HepG2 (cell line): ENCODE results near the gene DUSP8. TPM values are rescaled to one million over a fixed set of nuclear protein-coding genes. Genes with fewer than 3 reads are reported as not detected.

Experiments
- ATAD3A ChIP-seq: sonication (generic); formaldehyde crosslinking; IDR thresholded peaks from 2 replicates; pipeline ENCODE4 v1.4.0; 2020; ENCODE audit warnings: missing genetic modification reagents
- EEA1 ChIP-seq: sonication (generic); formaldehyde crosslinking; IDR thresholded peaks from 2 replicates; pipeline ENCODE4 v1.5.1; 2020; ENCODE audit warnings: mild to moderate bottlenecking, missing genetic modification reagents, borderline replicate concordance
- ETV6 ChIP-seq: sonication (generic); formaldehyde crosslinking; conservative IDR thresholded peaks from 2 replicates; pipeline ENCODE4 v1.4.0; 2020; ENCODE audit warnings: missing genetic modification reagents
- GABPB1 ChIP-seq: IDR thresholded peaks from 2 replicates; pipeline ENCODE4 v1.6.1; 2016; ENCODE audit warnings: mild to moderate bottlenecking, missing genetic modification reagents, moderate library complexity, missing compliant biosample characterization
- MTF1 ChIP-seq: sonication (generic); formaldehyde crosslinking; IDR thresholded peaks from 2 replicates; pipeline ENCODE4 v1.5.0; 2020; ENCODE audit warnings: missing genetic modification reagents
- MTF2 ChIP-seq: sonication (generic); formaldehyde crosslinking; IDR thresholded peaks from 2 replicates; pipeline ENCODE4 v1.5.0; 2020; ENCODE audit warnings: missing genetic modification reagents, borderline replicate concordance
- REL ChIP-seq: sonication (generic); formaldehyde crosslinking; conservative IDR thresholded peaks from 2 replicates; pipeline ENCODE4 v1.8.0; 2022; ENCODE audit warnings: mild to moderate bottlenecking, missing genetic modification reagents, moderate library complexity
- RORA ChIP-seq: sonication (generic); formaldehyde crosslinking; IDR thresholded peaks from 2 replicates; pipeline ENCODE4 v1.5.0; 2020; ENCODE audit warnings: mild to moderate bottlenecking, missing genetic modification reagents, moderate library complexity
- SAP130 ChIP-seq: IDR thresholded peaks from 2 replicates; pipeline ENCODE4 v1.6.1; 2016; ENCODE audit warnings: low read depth
- SMYD3 ChIP-seq: sonication (generic); formaldehyde crosslinking; IDR thresholded peaks from 2 replicates; pipeline ENCODE4 v1.8.1; 2023; ENCODE audit warnings: mild to moderate bottlenecking, missing genetic modification reagents
- THAP11 ChIP-seq: IDR thresholded peaks from 2 replicates; pipeline ENCODE4 v1.6.1; 2016; ENCODE audit warnings: missing biosample characterization, missing genetic modification reagents
- TP53 ChIP-seq: sonication (generic); formaldehyde crosslinking; conservative IDR thresholded peaks from 2 replicates; pipeline ENCODE4 v1.4.0; 2020; ENCODE audit warnings: missing genetic modification reagents
- TSC22D2 ChIP-seq: sonication (generic); formaldehyde crosslinking; IDR thresholded peaks from 2 replicates; pipeline ENCODE4 v1.5.1; 2020; ENCODE audit warnings: missing genetic modification reagents, mild to moderate bottlenecking, borderline replicate concordance
- U2AF2 ChIP-seq: fragments of 200-400 bp; formaldehyde crosslinking; IDR thresholded peaks from 2 replicates; pipeline ENCODE4 v1.6.1; 2017; ENCODE audit warnings: low read depth, mild to moderate bottlenecking, low read length
- XRCC5 ChIP-seq: fragments of 200-400 bp; formaldehyde crosslinking; optimal IDR thresholded peaks from 2 replicates; pipeline ENCODE3; 2017; ENCODE audit warnings: mild to moderate bottlenecking, low read length
- ZFAT ChIP-seq: sonication (generic); formaldehyde crosslinking; conservative IDR thresholded peaks from 2 replicates; pipeline ENCODE4 v1.8.1; 2023; ENCODE audit warnings: missing genetic modification reagents, inconsistent platforms
- ZFYVE20 ChIP-seq: sonication (generic); formaldehyde crosslinking; IDR thresholded peaks from 2 replicates; pipeline ENCODE4 v1.8.0; 2023; ENCODE audit warnings: low read depth, mild to moderate bottlenecking, moderate library complexity, missing genetic modification reagents, borderline replicate concordance
- ZNF343 ChIP-seq: sonication (generic); formaldehyde crosslinking; IDR thresholded peaks from 2 replicates; pipeline ENCODE4 v1.4.0; 2020; ENCODE audit warnings: mild to moderate bottlenecking, missing genetic modification reagents
- ZNF724P ChIP-seq: sonication (generic); formaldehyde crosslinking; IDR thresholded peaks from 2 replicates; pipeline ENCODE4 v1.8.0; 2022; ENCODE audit warnings: missing genetic modification reagents, borderline replicate concordance
- ZNF878 ChIP-seq: sonication (generic); formaldehyde crosslinking; IDR thresholded peaks from 2 replicates; pipeline ENCODE4 v1.8.1; 2023; ENCODE audit warnings: mild to moderate bottlenecking, missing genetic modification reagents, moderate library complexity
- polyA plus RNA-seq, 8 experiments: library from polyadenylated mRNA; depleted of rRNA in 3 of 8; stranded (reverse) in 7 of 8; unstranded in 1 of 8; fragments of >200 nt; fragmentation: Illumina TruSeq in 4 of 8; extraction: Trizol in 4 of 8; gene quantifications; 2 replicates each; pipeline versions ENCODE4 v1.2.1 to v1.2.3, GENCODE V29; 2011 to 2016; ENCODE audit warnings: low read depth in 4 of 8, missing spikeins in 1 of 8, mixed read lengths in 1 of 8; ENCODE audit not compliant: insufficient read depth in 1 of 8
- total RNA-seq, 5 experiments: library from RNA; depleted of rRNA; stranded (reverse); fragments of >200 nt; fragmentation: Illumina TruSeq; extraction: Trizol; gene quantifications; 2 replicates each; pipeline ENCODE4 v1.2.3, GENCODE V29; 2016; ENCODE audit warnings: low read depth in 1 of 5
- TF ChIP-seq, protein P1 (sequence below): sonication (generic); formaldehyde crosslinking; IDR thresholded peaks from 2 replicates; pipeline ENCODE4 v1.8.0; 2022; ENCODE audit warnings: missing genetic modification reagents, mild to moderate bottlenecking, moderate library complexity, borderline replicate concordance
- TF ChIP-seq, protein P2 (sequence below): sonication (generic); formaldehyde crosslinking; IDR thresholded peaks from 2 replicates; pipeline ENCODE4 v1.5.1; 2020; ENCODE audit warnings: missing genetic modification reagents, mild to moderate bottlenecking, borderline replicate concordance
- TF ChIP-seq, protein P3 (sequence below): sonication (generic); formaldehyde crosslinking; IDR thresholded peaks from 2 replicates; pipeline ENCODE4 v1.8.1; 2023; ENCODE audit warnings: mild to moderate bottlenecking, moderate library complexity, missing genetic modification reagents

The DUSP8 gene
- total and polyA plus RNA-seq, 2 of the 13 experiments (the other 11 are each of a cell fraction or from before 2014, with no cell fraction given) = 1.8 to 8.0 TPM

DNA sequence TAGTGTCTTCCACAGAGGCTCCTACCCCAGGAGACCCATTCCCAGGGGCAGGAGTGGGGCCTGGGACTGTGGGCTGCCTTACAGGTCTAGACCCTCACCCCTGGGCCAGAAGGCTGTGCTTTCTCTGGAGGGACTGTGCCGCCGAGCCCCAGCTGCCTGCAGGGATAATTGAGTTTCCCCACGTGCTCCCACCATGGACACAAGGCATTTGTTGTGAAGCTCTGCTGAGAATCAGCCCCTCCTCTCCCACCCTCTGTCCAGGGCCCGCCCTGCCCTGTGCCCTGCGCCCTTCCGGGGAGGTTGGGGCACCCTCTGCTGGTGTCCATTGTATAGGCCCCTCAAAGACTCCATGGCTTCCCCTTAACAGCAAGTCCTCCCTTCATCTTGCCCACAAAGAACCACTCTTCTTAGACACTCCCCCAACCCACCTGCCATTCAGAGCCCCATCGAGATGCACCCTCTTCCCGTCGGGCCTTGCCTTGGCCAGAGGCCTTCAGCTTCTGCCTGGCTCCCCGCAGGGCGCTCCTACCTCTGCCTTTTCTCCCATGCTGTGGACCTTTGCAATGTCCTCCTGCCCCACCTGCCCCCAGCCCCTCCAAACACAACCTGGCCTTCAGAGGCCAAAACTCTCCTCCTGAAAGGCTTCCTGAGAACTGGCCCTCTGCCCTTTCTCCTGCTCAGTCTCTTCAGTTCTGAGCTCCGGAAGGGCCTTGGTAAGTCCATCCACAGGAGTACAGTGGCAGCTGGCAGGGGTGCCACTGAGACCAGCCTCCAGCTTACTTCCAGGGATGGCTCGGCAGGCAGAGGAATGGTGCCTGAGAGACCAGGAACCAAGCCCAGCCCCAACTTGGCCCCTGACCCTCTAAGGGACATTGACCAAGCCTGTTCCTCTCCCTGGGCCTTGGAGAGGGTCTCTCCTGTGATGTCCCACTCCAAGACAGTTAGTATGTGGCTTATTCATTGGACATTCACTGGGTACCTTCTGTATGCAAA, 22.4 kb downstream of the DUSP8 start (continued):
- no peak for TF ChIP-seq REL (CRISPR knock-in tag)
- no peak for TF ChIP-seq ZFAT
- 0 out of 2 replicates have a peak, but pooled peaks have one; percentile 21 for TF ChIP-seq SAP130 (CRISPR knock-in tag)
- no peak for TF ChIP-seq TP53 (CRISPR knock-in tag)
- TF ChIP-seq, protein P1, sequence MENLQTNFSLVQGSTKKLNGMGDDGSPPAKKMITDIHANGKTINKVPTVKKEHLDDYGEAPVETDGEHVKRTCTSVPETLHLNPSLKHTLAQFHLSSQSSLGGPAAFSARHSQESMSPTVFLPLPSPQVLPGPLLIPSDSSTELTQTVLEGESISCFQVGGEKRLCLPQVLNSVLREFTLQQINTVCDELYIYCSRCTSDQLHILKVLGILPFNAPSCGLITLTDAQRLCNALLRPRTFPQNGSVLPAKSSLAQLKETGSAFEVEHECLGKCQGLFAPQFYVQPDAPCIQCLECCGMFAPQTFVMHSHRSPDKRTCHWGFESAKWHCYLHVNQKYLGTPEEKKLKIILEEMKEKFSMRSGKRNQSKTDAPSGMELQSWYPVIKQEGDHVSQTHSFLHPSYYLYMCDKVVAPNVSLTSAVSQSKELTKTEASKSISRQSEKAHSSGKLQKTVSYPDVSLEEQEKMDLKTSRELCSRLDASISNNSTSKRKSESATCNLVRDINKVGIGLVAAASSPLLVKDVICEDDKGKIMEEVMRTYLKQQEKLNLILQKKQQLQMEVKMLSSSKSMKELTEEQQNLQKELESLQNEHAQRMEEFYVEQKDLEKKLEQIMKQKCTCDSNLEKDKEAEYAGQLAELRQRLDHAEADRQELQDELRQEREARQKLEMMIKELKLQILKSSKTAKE (CRISPR knock-in tag) = no peak
- TF ChIP-seq MTF2 (CRISPR knock-in tag) = no peak
- no peak for TF ChIP-seq ZNF878 (CRISPR knock-in tag)
- no peak for TF ChIP-seq MTF1 (CRISPR knock-in tag)
- TF ChIP-seq ZNF724P = no peak
- no peak for TF ChIP-seq ATAD3A (CRISPR knock-in tag)
- no peak for TF ChIP-seq ETV6 (CRISPR knock-in tag)
- TF ChIP-seq XRCC5 = peak; percentile 76
- TF ChIP-seq ZFYVE20 (CRISPR knock-in tag) = no peak
- 0 out of 2 replicates have a peak, but pooled peaks have one; percentile 11 for TF ChIP-seq THAP11
- TF ChIP-seq GABPB1 (CRISPR knock-in tag) = peak; percentile 64
- no peak for TF ChIP-seq SMYD3 (CRISPR knock-in tag)
- TF ChIP-seq, protein P2, sequence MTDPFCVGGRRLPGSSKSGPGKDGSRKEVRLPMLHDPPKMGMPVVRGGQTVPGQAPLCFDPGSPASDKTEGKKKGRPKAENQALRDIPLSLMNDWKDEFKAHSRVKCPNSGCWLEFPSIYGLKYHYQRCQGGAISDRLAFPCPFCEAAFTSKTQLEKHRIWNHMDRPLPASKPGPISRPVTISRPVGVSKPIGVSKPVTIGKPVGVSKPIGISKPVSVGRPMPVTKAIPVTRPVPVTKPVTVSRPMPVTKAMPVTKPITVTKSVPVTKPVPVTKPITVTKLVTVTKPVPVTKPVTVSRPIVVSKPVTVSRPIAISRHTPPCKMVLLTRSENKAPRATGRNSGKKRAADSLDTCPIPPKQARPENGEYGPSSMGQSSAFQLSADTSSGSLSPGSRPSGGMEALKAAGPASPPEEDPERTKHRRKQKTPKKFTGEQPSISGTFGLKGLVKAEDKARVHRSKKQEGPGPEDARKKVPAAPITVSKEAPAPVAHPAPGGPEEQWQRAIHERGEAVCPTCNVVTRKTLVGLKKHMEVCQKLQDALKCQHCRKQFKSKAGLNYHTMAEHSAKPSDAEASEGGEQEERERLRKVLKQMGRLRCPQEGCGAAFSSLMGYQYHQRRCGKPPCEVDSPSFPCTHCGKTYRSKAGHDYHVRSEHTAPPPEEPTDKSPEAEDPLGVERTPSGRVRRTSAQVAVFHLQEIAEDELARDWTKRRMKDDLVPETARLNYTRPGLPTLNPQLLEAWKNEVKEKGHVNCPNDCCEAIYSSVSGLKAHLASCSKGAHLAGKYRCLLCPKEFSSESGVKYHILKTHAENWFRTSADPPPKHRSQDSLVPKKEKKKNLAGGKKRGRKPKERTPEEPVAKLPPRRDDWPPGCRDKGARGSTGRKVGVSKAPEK (CRISPR knock-in tag) = no peak
- no peak for TF ChIP-seq ZNF343 (CRISPR knock-in tag)
- TF ChIP-seq TSC22D2 (CRISPR knock-in tag) = no peak
- TF ChIP-seq, protein P3, sequence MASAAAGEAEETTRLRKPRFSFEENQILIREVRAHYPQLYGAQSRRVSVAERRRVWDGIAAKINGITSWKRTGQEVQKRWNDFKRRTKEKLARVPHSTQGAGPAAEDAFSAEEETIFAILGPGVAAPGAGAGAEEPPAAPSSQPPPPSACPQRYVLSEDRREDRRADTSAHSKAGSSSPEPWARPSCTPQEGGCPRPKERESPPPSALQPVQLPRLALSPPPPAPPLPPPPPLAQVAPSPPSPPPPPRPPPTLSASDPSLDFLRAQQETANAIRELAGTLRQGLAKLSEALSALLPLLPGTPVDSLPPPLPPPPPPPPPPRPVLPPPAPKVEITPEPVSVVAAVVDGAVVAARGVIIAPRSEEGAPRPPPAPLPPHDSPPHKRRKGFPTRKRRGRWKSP (CRISPR knock-in tag) = no peak
- TF ChIP-seq EEA1 (CRISPR knock-in tag) = no peak
- TF ChIP-seq RORA (CRISPR knock-in tag) = no peak
- no peak for TF ChIP-seq U2AF2
